SK-N-SH (cell line): ENCODE data around the gene PWP1. TPM values are rescaled to one million over a fixed set of nuclear protein-coding genes. Genes with fewer than 3 reads are reported as not detected.

Experiments used
- CTCF ChIA-PET: fragments of 300-600, 350-600 bp; formaldehyde crosslinking; extraction: SDS; loops from one replicate; lab custom pipeline; 2021; lab: Yijun Ruan, JAX
- POLR2A ChIA-PET: fragments of 350-600 bp; sonication (Branson Sonifier 250); formaldehyde crosslinking; extraction: SDS; loops from one replicate; lab custom pipeline; 2020; ENCODE audit warnings: antibody characterized with exemption, inconsistent platforms; lab: Yijun Ruan, JAX
- DNase-seq: peaks from one replicate; pipeline ENCODE4 v3.0.0; 2012
- H2AFZ ChIP-seq: fragments of 200-600 bp; sonication (generic); 2 replicates; pipeline ENCODE4 v1.8.1; 2016; ENCODE audit warnings: antibody characterized with exemption, mild to moderate bottlenecking, low read depth
- H3F3A ChIP-seq: fragments of 200-600 bp; sonication (generic); replicated peaks from 2 replicates; pipeline ENCODE3; 2016; ENCODE audit warnings: antibody characterized with exemption, mild to moderate bottlenecking; ENCODE audit not compliant: insufficient read depth
- H3K27ac ChIP-seq, 2 experiments: fragments of 200-500 bp in 1 of 2; fragments of 200-600 bp in 1 of 2; sonication (Bioruptor generic) in 1 of 2; sonication (generic), shearing (Covaris generic) in 1 of 2; 2 replicates each; pipeline versions ENCODE4 v1.5.1 to v1.6.1; 2014 to 2016; ENCODE audit warnings: low read depth in 2 of 2, inconsistent platforms in 1 of 2, low read length in 1 of 2, mild to moderate bottlenecking in 1 of 2, mixed read lengths in 1 of 2
- H3K27me3 ChIP-seq: fragments of 200-600 bp; sonication (generic), shearing (Covaris generic); 2 replicates; pipeline ENCODE4 v1.6.1; 2016; ENCODE audit warnings: mixed run types; ENCODE audit not compliant: insufficient read depth
- H3K36me3 ChIP-seq, 2 experiments: fragments of 200-500 bp in 1 of 2; fragments of 200-600 bp in 1 of 2; sonication (Bioruptor generic) in 1 of 2; sonication (generic) in 1 of 2; replicated peaks in 1 of 2; 2 replicates each; pipeline versions ENCODE3 to v1.5.1; 2014 to 2016; ENCODE audit warnings: low read length in 1 of 2, mild to moderate bottlenecking in 1 of 2; ENCODE audit not compliant: insufficient read depth in 2 of 2, control insufficient read depth in 1 of 2
- H3K4me1 ChIP-seq, 2 experiments: fragments of 200-500 bp in 1 of 2; fragments of 200-600 bp in 1 of 2; sonication (Bioruptor generic) in 1 of 2; sonication (generic), shearing (Covaris generic) in 1 of 2; 2 replicates each; pipeline versions ENCODE4 v1.5.1 to v1.6.1; 2014 to 2016; ENCODE audit warnings: low read depth in 1 of 2, low read length in 1 of 2, mixed run types in 1 of 2; ENCODE audit not compliant: insufficient read depth in 2 of 2, control insufficient read depth in 1 of 2
- H3K4me2 ChIP-seq: fragments of 200-600 bp; sonication (generic), shearing (Covaris generic); 2 replicates; pipeline ENCODE4 v1.6.1; 2017; ENCODE audit warnings: mixed run types
- H3K4me3 ChIP-seq, 2 experiments: fragments of 200-500 bp in 1 of 2; fragments of 200-600 bp in 1 of 2; sonication (Bioruptor generic) in 1 of 2; sonication (generic), shearing (Covaris generic) in 1 of 2; 2 replicates each; pipeline versions ENCODE4 v1.5.1 to v1.8.1; 2014 to 2016; ENCODE audit warnings: low read depth in 2 of 2, inconsistent platforms in 1 of 2, low read length in 1 of 2, mild to moderate bottlenecking in 1 of 2, mixed read lengths in 1 of 2, moderate library complexity in 1 of 2
- H3K79me2 ChIP-seq: fragments of 200-600 bp; sonication (generic); 2 replicates; pipeline ENCODE4 v1.8.1; 2017; ENCODE audit warnings: mild to moderate bottlenecking; ENCODE audit not compliant: insufficient read depth
- H3K9ac ChIP-seq: fragments of 200-600 bp; sonication (generic); 2 replicates; pipeline ENCODE4 v1.6.1; 2017; ENCODE audit warnings: mixed run types
- H3K9me2 ChIP-seq: fragments of 200-600 bp; sonication (generic); 2 replicates; pipeline ENCODE4 v1.6.1; 2017; ENCODE audit warnings: mixed run types
- H3K9me3 ChIP-seq: fragments of 200-600 bp; sonication (generic); 2 replicates; pipeline ENCODE4 v1.6.1; 2017; ENCODE audit warnings: mixed run types, mild to moderate bottlenecking, moderate library complexity
- H4K20me1 ChIP-seq: fragments of 200-600 bp; sonication (generic); 2 replicates; pipeline ENCODE4 v1.6.1; 2017; ENCODE audit warnings: mild to moderate bottlenecking, mixed run types; ENCODE audit not compliant: insufficient read depth
- CHD2 ChIP-seq: fragments of 150-350 bp; IDR thresholded peaks from 2 replicates; pipeline ENCODE4 v1.6.1; 2018; ENCODE audit warnings: low read length; ENCODE audit not compliant: partially characterized antibody
- CTCF ChIP-seq: fragments of 200-600 bp; sonication (generic); IDR thresholded peaks from 2 replicates; pipeline ENCODE4 v1.6.1; 2017; ENCODE audit warnings: antibody characterized with exemption, mild to moderate bottlenecking, moderate library complexity
- ELF1 ChIP-seq: IDR thresholded peaks from 2 replicates; pipeline ENCODE4 v1.4.0; 2012
- GABPA ChIP-seq: IDR thresholded peaks from 2 replicates; pipeline ENCODE4 v1.4.0; 2012; ENCODE audit warnings: low read depth, mild to moderate bottlenecking
- MAX ChIP-seq: IDR thresholded peaks from 2 replicates; pipeline ENCODE4 v1.4.0; 2012; ENCODE audit warnings: low read depth
- MEF2A ChIP-seq: IDR thresholded peaks from 2 replicates; pipeline ENCODE4 v1.4.0; 2012; ENCODE audit warnings: low read depth, borderline replicate concordance
- NFIC ChIP-seq: IDR thresholded peaks from 2 replicates; pipeline ENCODE4 v1.4.0; 2012; ENCODE audit warnings: borderline replicate concordance
- NRF1 ChIP-seq: IDR thresholded peaks from 2 replicates; pipeline ENCODE4 v1.6.1; 2012; ENCODE audit warnings: low read depth, mild to moderate bottlenecking, low read length
- POLR2AphosphoS5 ChIP-seq: IDR thresholded peaks from 2 replicates; pipeline ENCODE4 v1.6.1; 2012; ENCODE audit warnings: low read depth, low read length
- RAD21 ChIP-seq: IDR thresholded peaks from 2 replicates; pipeline ENCODE4 v1.6.1; 2012; ENCODE audit warnings: mild to moderate bottlenecking, low read length
- RCOR1 ChIP-seq: fragments of 150-350 bp; IDR thresholded peaks from 2 replicates; pipeline ENCODE4 v1.6.1; 2017; ENCODE audit warnings: antibody characterized with exemption, low read length
- RXRA ChIP-seq: IDR thresholded peaks from 2 replicates; pipeline ENCODE4 v1.4.0; 2012; ENCODE audit warnings: low read depth, mild to moderate bottlenecking, borderline replicate concordance
- SIN3A ChIP-seq: IDR thresholded peaks from 2 replicates; pipeline ENCODE4 v1.6.1; 2012; ENCODE audit warnings: low read depth, mild to moderate bottlenecking, low read length, moderate library complexity, borderline replicate concordance
- TCF12 ChIP-seq: IDR thresholded peaks from 2 replicates; pipeline ENCODE4 v1.4.0; 2012
- USF1 ChIP-seq: IDR thresholded peaks from 2 replicates; pipeline ENCODE4 v1.4.0; 2012; ENCODE audit warnings: low read depth, borderline replicate concordance
- USF2 ChIP-seq: fragments of 150-350 bp; IDR thresholded peaks from 2 replicates; pipeline ENCODE4 v1.6.1; 2017; ENCODE audit warnings: antibody characterized with exemption, low read length, low read depth, borderline replicate concordance
- WGBS: methylation state at CpG from one replicate; pipeline ENCODE4 v1.1.6; 2017; ENCODE audit warnings: low lambda C conversion rate; 5-methylcytosine and 5-hydroxymethylcytosine counted together
- polyA plus RNA-seq, 3 experiments: library from polyadenylated mRNA; depleted of rRNA; stranded (reverse); fragments of >200 nt; gene quantifications; 2 replicates each; pipeline ENCODE4 v1.2.3, GENCODE V29; 2012
- TF ChIP-seq, protein P1 (sequence below): IDR thresholded peaks from 2 replicates; pipeline ENCODE4 v1.4.0; 2012; ENCODE audit warnings: low read depth, borderline replicate concordance

PWP1 gene
- polyA plus RNA-seq, 1 of the 3 experiments (the other 2 are of a cell fraction) = 129 TPM

- Histone ChIP-seq H3F3A (no peaks in the 10 kb centered on the region), H3K9me3 (no peaks in the 10 kb centered on the region), H3K27ac (no peak overlapping the region), H3K9me2 (no peaks in the 10 kb centered on the region), H3K27me3 (no peaks in the 10 kb centered on the region), H3K9ac (no peak overlapping the region), H3K4me3 (no peak overlapping the region), H3K79me2 (peaks cover 8% of the 10 kb centered on the region; the same call in 1 of the 2 replicates), H4K20me1 (no peaks in the 10 kb centered on the region), H3K4me1 (no peaks in the 10 kb centered on the region), H2AFZ (no peak overlapping the region), H3K36me3 (peaks cover 65 to 77% of the 10 kb centered on the region in 2 experiments), H3K4me2 (no peak overlapping the region)
- ChIA-PET CTCF (interaction anchor here (0.7 kb wide), 1 partner anchor 183 kb away, joined by 3 read pairs; no protein-coding TSS in a partner anchor), POLR2A (no interaction called here)
- 100% methylated on average over 4 of the region's 4 CpGs for WGBS
- TF ChIP-seq MEF2A = no peak
- no peak for TF ChIP-seq TCF12
- no peak for TF ChIP-seq NFIC
- TF ChIP-seq SIN3A = no peak
- TF ChIP-seq CHD2 = no peak
- no peak for TF ChIP-seq CTCF
- TF ChIP-seq RAD21 = no peak
- no peak for TF ChIP-seq GABPA
- TF ChIP-seq, protein P1, sequence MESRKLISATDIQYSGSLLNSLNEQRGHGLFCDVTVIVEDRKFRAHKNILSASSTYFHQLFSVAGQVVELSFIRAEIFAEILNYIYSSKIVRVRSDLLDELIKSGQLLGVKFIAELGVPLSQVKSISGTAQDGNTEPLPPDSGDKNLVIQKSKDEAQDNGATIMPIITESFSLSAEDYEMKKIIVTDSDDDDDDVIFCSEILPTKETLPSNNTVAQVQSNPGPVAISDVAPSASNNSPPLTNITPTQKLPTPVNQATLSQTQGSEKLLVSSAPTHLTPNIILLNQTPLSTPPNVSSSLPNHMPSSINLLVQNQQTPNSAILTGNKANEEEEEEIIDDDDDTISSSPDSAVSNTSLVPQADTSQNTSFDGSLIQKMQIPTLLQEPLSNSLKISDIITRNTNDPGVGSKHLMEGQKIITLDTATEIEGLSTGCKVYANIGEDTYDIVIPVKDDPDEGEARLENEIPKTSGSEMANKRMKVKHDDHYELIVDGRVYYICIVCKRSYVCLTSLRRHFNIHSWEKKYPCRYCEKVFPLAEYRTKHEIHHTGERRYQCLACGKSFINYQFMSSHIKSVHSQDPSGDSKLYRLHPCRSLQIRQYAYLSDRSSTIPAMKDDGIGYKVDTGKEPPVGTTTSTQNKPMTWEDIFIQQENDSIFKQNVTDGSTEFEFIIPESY = no peak
- no peak for TF ChIP-seq USF1
- no peak for TF ChIP-seq POLR2AphosphoS5
- TF ChIP-seq RXRA = no peak
- DNase-seq = no peak
Measured at GRCh38 chr12:107702106-107702505, 16.5 kb downstream of the PWP1 start.

DNA sequence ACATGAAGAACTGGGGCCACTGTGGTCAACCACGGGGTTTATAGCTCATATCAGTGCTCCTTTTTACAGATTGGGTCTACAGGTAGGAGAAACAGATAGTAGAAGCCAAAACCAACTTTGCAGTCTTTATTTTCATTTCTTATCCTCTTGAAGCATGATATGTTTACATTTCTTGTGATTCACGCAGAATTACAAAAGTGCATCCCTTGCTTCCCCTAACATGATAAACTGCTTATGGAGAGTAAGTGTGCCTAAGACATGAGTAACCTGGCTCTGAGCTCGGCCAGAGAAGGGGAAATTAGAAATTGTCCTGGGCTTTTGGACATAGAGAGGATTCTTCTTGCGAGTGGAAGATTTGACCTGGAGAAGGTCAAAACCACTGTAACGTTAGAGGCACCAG is 18.4 kb downstream of the PWP1 start:
- WGBS = 91% methylated on average over 5 of the region's 5 CpGs
- no peak overlapping the region for H3K4me2 ChIP-seq
- no peak overlapping the region for H3K4me3 ChIP-seq
- H3K9me3 ChIP-seq = no peaks in the 10 kb centered on the region
- no peaks in the 10 kb centered on the region for H3K27me3 ChIP-seq
- ChIA-PET POLR2A (no interaction called here), CTCF (interaction anchor here (0.8 kb wide), 1 partner anchor 8 kb away, joined by 3 read pairs; no protein-coding TSS in a partner anchor)
- H3K36me3 ChIP-seq = peaks cover 62 to 72% of the 10 kb centered on the region in 2 experiments
- H2AFZ ChIP-seq = no peak overlapping the region
- no peak overlapping the region for H3K9ac ChIP-seq
- peaks cover 20% of the 10 kb centered on the region; the same call in 1 of the 2 replicates for H3K79me2 ChIP-seq
- no peak for DNase-seq
- no peaks in the 10 kb centered on the region for H4K20me1 ChIP-seq
- H3F3A ChIP-seq = no peaks in the 10 kb centered on the region
- no peaks in the 10 kb centered on the region for H3K9me2 ChIP-seq
- H3K27ac ChIP-seq = no peak overlapping the region
- H3K4me1 ChIP-seq = no peaks in the 10 kb centered on the region
- TF ChIP-seq RCOR1 (no peak), POLR2AphosphoS5 (no peak), TCF12 (no peak), ELF1 (no peak), MAX (no peak), CTCF (no peak), NRF1 (no peak), RAD21 (no peak), USF2 (no peak)
- TF ChIP-seq, protein P1 = no peak
